Hepatocyte (in vitro differentiated cells): ENCODE results near the gene COL7A1.

Source experiments
- CTCF ChIP-seq: fragments of 200-600 bp; sonication (generic); IDR thresholded peaks from 2 replicates; pipeline ENCODE4 v1.5.1; 2016; ENCODE audit warnings: antibody characterized with exemption, mild to moderate bottlenecking; ENCODE audit not compliant: poor library complexity
- EZH2phosphoT487 ChIP-seq: fragments of 200-600 bp; sonication (generic); IDR thresholded peaks from one replicate; pipeline ENCODE4 v1.6.1; 2018; ENCODE audit warnings: antibody characterized with exemption, mild to moderate bottlenecking, low read depth, moderate library complexity; ENCODE audit not compliant: unreplicated experiment, severe bottlenecking

DNA sequence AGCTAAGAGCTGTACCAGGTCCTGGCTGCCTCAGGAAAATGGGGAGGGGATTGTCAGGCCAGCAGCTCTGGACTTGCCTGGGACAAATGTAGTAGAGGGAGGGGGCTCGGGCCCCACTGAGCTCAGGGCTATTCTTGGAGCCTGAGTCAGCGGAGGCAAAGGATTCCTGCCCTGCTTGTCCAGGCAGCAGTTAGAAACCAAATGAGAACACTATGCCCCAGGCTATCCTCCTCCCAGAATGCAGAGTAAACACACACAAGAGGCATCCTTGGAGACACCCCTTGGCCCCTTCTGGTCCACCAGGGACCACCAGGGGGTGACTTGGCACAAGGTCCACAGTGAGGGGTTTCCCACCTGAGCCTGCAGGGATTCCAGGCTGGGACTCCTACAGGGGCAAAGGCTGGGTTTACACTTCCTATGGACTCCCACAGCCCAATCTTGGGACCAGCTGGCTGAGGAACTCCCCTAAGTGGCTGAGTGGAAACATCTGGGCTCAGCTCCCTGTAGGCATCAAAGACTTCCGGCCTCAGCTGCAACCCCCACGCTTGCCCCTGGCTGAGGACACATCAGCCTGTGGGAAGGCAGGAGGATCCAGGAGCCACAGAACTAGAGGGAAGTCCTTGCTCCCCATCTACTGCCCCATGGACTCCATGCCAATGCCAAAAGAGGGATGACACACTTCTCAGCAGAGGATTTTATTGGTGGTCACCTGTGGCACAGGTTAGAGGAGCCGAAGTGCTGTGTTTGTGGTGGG lies 3.4 kb upstream of the COL7A1 start:
- TF ChIP-seq CTCF (no peak), EZH2phosphoT487 (no peak)
